ENCODE results near the gene ZNF358.

Gene ZNF358

DNA sequence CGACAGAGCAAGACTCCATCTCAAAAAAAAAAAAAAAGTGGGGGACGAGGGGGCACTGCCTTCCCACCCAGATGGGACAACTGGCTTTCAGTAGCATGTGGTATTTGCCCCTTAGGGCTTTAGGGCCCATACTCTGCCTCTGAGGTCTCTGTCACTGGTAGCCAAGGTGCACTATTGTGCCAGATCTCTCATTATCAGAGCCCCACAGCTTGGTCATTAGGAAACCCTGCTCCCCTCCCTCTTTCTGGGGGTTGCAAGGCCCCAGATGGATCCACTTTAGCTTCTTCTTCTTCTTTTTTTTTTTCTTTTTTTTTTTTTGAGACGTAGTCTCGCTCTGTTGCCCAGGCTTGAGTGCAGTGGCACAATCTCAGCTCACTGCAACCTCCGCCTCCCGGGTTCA is 11.2 kb upstream of the ZNF358 start:
- DNase-seq (ENCODE audit: insufficient read length, low spot score) (no peak), FAIRE-seq (no peak)
- TF ChIP-seq, protein P1, sequence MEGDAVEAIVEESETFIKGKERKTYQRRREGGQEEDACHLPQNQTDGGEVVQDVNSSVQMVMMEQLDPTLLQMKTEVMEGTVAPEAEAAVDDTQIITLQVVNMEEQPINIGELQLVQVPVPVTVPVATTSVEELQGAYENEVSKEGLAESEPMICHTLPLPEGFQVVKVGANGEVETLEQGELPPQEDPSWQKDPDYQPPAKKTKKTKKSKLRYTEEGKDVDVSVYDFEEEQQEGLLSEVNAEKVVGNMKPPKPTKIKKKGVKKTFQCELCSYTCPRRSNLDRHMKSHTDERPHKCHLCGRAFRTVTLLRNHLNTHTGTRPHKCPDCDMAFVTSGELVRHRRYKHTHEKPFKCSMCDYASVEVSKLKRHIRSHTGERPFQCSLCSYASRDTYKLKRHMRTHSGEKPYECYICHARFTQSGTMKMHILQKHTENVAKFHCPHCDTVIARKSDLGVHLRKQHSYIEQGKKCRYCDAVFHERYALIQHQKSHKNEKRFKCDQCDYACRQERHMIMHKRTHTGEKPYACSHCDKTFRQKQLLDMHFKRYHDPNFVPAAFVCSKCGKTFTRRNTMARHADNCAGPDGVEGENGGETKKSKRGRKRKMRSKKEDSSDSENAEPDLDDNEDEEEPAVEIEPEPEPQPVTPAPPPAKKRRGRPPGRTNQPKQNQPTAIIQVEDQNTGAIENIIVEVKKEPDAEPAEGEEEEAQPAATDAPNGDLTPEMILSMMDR (IDR thresholded peaks at IDR 0.05; ENCODE audit: insufficient read depth, missing control alignments) = no peak

DNA sequence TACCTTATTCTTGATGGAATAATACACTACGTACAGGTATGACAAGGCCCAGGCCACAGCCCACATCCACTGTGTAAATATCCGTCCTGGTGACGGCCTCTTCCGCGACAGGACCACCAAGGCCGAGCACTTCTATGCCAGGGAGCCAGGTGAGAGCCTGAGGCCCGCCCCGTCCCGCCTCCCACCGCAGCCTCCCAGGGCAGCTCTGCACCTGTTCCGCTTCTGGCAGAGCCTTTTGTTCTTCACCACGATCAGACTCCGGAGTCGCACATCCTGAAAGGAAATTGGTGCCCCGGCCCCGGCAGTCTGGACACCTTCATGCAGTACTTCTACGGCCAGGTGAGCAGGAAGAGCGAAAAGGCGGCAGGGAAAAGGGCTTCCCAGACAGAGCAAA is 10.6 kb upstream of the ZNF358 start:
- TF ChIP-seq, protein P1 (IDR thresholded peaks at IDR 0.05; ENCODE audit: insufficient read depth, missing control alignments) = no peak
- no peak for DNase-seq (ENCODE audit: insufficient read length, low spot score)
- no peak for FAIRE-seq

DNA sequence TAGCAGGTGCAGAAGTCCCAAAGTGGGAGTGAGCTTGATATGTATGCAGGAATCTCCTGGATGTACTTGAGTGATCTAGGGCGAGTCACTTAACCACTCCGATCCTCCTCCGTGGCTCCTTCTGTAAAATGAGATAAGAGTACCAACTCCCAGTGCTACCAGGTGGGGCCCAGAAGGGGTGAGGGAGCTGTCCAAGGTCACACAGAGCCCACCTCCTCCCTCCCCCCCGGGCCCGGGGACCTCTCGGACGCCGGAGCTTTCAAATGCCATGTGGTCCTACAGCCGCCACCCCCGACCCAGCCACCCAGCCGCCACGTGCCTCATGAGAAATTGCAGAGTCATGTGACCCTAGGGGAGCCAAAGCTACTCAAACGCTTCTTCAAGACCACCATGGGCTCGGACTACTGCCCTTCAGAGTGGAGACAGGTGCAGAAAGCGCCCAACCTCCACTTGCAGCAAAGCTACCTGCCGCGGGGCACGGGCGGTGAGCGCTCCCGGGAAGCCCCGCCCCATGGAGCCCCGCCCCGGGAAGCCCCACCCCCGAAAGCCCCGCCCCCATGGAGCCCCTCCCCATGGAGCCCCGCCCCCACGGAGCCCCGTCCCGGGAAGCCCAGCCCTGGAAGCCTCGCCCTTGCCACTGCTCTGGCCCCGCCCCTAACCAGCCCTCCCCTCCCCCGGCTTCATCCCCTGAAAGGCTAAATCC is 10.1 kb upstream of the ZNF358 start:
- FAIRE-seq = no peak
- no peak for DNase-seq (ENCODE audit: insufficient read length, low spot score)
- TF ChIP-seq, protein P1 (IDR thresholded peaks at IDR 0.05; ENCODE audit: insufficient read depth, missing control alignments) = no peak

DNA sequence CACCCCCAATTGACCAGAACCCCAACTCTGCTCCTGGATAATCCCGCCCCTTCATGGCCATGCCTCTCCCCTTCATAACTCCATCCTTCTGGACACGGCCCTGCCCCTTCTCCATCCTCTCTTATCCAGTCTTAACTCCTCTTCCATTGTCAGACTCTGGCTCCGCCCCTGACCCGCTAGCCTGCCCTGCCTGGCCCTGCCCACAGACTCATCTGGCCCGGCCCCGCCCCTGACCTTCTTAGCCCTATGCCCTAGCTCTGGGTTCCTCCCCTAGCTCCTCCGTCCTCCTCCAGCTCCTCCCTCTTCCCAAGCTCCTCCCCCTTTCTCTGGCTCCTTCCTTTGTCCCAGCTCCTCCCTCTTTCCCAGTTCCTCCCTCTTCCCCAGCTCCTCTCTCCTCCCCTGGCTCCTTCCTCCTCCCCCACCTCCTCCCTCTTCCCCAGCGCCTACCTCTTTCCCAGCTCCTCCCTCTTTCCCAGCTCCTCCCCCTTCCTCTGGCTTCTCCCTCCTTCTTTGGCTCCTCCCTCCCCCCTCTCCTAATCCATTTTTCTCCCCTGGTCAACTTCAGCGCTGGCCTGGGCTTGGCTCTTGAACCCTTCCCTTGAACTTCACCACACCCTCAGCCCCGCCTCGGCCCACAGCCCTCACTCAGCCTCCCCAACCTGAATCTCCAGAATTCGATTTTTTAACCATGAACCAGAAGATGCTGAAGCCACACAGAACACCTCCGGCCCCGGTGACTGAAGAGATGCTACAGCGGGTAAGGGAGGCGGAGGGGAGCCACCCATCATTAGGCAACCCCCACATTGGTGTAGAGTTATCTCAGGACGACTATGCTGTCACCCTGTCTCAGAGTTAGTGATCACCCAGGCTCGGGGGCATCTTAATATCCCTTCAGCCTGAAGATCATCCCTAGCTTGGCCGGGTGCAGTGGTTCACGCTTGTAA is 9.2 kb upstream of the ZNF358 start:
- TF ChIP-seq, protein P1 (IDR thresholded peaks at IDR 0.05; ENCODE audit: insufficient read depth, missing control alignments) = no peak
- FAIRE-seq (no peak), DNase-seq (ENCODE audit: insufficient read length, low spot score) (no peak)

DNA sequence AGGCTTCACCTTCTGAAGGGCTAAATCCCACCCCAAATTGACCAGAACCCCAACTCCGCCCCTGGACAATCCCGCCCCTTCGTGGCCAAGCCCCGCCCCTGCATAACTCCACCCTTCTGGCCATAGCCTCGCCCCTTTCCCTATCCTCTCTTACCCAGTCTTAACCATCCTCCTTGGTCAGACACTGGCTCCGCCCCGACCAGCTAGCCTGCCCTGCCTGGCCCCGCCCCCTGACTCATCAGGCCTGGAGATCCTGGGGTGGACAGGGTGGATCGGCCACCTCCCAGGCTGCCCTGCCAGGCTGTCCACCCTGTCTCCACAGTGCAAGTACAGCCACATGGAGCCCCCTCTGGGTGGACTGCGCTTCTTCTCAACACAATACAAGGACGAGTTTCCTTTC is 8.0 kb upstream of the ZNF358 start:
- no peak for FAIRE-seq
- TF ChIP-seq, protein P1 (IDR thresholded peaks at IDR 0.05; ENCODE audit: insufficient read depth, missing control alignments) = no peak
- DNase-seq (ENCODE audit: insufficient read length, low spot score) = no peak

DNA sequence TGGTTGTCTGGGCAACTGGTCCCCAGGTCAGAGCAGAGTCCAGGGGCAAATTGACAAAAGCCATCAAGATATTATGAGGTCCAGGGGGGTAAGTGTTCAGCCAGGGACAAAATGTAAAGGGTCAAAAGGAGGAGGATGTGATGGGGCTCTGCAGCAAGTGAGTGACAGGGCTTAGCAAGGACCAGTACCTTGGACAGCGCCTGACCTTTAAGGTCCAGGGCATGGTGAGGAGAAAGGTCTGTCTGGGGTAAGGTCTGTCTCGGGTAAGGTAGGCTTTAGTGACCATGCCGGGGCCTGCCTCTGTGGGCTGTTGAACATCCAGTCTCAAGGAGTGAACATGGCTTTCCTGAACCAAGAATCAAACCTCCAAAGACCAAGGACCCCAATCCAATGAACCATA is 6.3 kb upstream of the ZNF358 start:
- FAIRE-seq (no peak), DNase-seq (ENCODE audit: insufficient read length, low spot score) (no peak)
- TF ChIP-seq, protein P1 (IDR thresholded peaks at IDR 0.05; ENCODE audit: insufficient read depth, missing control alignments) = no peak

Data from D721Med (cell line).